Heart left ventricle (tissue), 16 donors: ENCODE data around the gene SMPD3. TPM values are rescaled to one million over a fixed set of nuclear protein-coding genes. Genes with fewer than 3 reads are reported as not detected.
"Not testable (repeated sequence)": the region's sequence is repeated elsewhere in the genome, so short reads cannot be mapped to it uniquely, and the experiment has no call there.

Experiments
- ATAC-seq, 4 donors: fragments of 200-7000 bp; cut with Tn5 transposase; one replicate each; pipeline ENCODE4 v1.9.1; 2020 to 2022; ENCODE audit warnings: moderate library complexity in 4 of 4, mild to moderate bottlenecking in 3 of 4, moderate number of reproducible peaks in 1 of 4
- DNase-seq, 5 donors: peaks; one replicate each; pipeline ENCODE4 v3.0.0-alpha.2; 2020
- H3K27ac ChIP-seq, 12 donors: fragments of 200-600 bp; sonication (generic) in 4 of 12; one replicate each; pipeline versions ENCODE4 v1.5.0 to v1.8.0; 2016 to 2022; ENCODE audit warnings: mild to moderate bottlenecking in 2 of 12
- H3K27me3 ChIP-seq, 9 donors: fragments of 200-600 bp; sonication (generic) in 2 of 9; one replicate each; pipeline versions ENCODE4 v1.5.1 to v1.8.0; 2016 to 2022; ENCODE audit warnings: mild to moderate bottlenecking in 3 of 9
- H3K36me3 ChIP-seq, 9 donors: fragments of 200-600 bp; sonication (generic) in 2 of 9; one replicate each; pipeline versions ENCODE4 v1.5.0 to v1.8.0; 2018 to 2022; ENCODE audit warnings: mild to moderate bottlenecking in 2 of 9
- H3K4me1 ChIP-seq, 12 donors: fragments of 200-600 bp; sonication (generic) in 4 of 12; one replicate each; pipeline versions ENCODE4 v1.5.0 to v1.8.0; 2016 to 2022; ENCODE audit warnings: mild to moderate bottlenecking in 3 of 12
- H3K4me3 ChIP-seq, 12 donors: fragments of 200-600 bp; sonication (generic) in 4 of 12; one replicate each; pipeline versions ENCODE4 v1.5.0 to v1.8.0; 2017 to 2022; ENCODE audit warnings: mild to moderate bottlenecking in 9 of 12, moderate library complexity in 4 of 12
- H3K9me3 ChIP-seq, 12 donors: fragments of 200-600 bp; sonication (generic) in 4 of 12; one replicate each; pipeline versions ENCODE4 v1.5.0 to v1.8.0; 2016 to 2022; ENCODE audit warnings: mild to moderate bottlenecking in 1 of 12
- CTCF ChIP-seq, 12 donors: fragments of 200-600 bp; sonication (generic) in 4 of 12; IDR thresholded peaks; one replicate each; pipeline versions ENCODE4 v1.5.0 to v1.8.0; 2018 to 2022; ENCODE audit warnings: antibody characterized with exemption in 12 of 12, mild to moderate bottlenecking in 5 of 12
- POLR2A ChIP-seq, 2 donors: fragments of 450-650 bp; IDR thresholded peaks; one replicate each; pipeline ENCODE4 v1.6.1; 2017; ENCODE audit warnings: antibody characterized with exemption in 2 of 2, mild to moderate bottlenecking in 2 of 2, moderate library complexity in 2 of 2
- WGBS, 4 donors: extraction: QIAGEN DNeasy Blood & Tissue Kit in 2 of 4; methylation state at CpG; one replicate each; pipeline versions ENCODE4 v1.1.5 to v1.1.7; 2013 to 2018; 5-methylcytosine and 5-hydroxymethylcytosine counted together
- intact Hi-C, 10 donors: fragments of 100-400 bp; cut with DNase I; formaldehyde crosslinking; loops; one replicate each; pipeline versions ENCODE4 v1.11.1 to v1.14.2; 2022
- long read RNA-seq, 3 donors: library from polyadenylated mRNA; unstranded; transcript quantifications; one replicate each; pipeline ENCODE4 v2.0.0, GENCODE V29; 2020 to 2021
- polyA plus RNA-seq, 2 donors: library from polyadenylated mRNA; stranded (reverse); fragments of 200-250 nt; gene quantifications; one replicate each; pipeline ENCODE4 v1.2.3, GENCODE V29; 2013
- total RNA-seq, 9 donors: library from RNA; depleted of rRNA in 2 of 9; stranded (reverse); fragments of >200 nt in 2 of 9; fragmentation: NEBNext Ultra II Directional in 3 of 9; extraction: Animal tissue kit (Norgen Biotek cat#: 25700) in 3 of 9; gene quantifications; one replicate each; pipeline versions ENCODE4 v1.1.0 to v1.2.4, GENCODE V29; 2016 to 2023
- donor health status: ischemic (EF 13 %, LVEDD 7.1; RV severe dilation, severe dysfunction).
- donor health status: healthy with polysubstance abuse.
- donor health status: DM: no; HTN: yes; CAD: no.
- donor health status: DM: no; HTN: no; CAD: no.
- donor health status: ischemic (EF 25% LVEDD 6.9; RV normal size, moderate dysfunction).
- donor health status: ischemic (EF 25% LVEDD 5.7; RV mildly dilated, moderate dysfunction).
- donor health status: healthy.
- donor health status: DM: yes; HTN: yes; CAD: no.
- donor health status: ischemic (EF 35%, LVEDD 5.7; RV mildly dilated, moderate dysfunction).
- donor health status: nonischemic (EF 11% LVEDD 7.7; RV severe dilation, severe dysfunction).
- donor health status: DM: yes; HTN: yes; CAD: no.
- donor health status: PGD.
- donor health status: ischemic (EF 29% LVEDD 5.4; RV normal size, mild dysfunction).
- donor health status: nonischemic (EF 23%, LVEDD 6.1; RV moderate dilation, normal function).

SMPD3 gene
- total RNA-seq (10 to 100 TPM in 1 of 9 donors, 1 to 10 TPM in 2, under 1 TPM in 3, not detected in 3; 0.10 to 14.4 (median 1.5) TPM), polyA plus RNA-seq (under 1 TPM; 0.07 to 0.15 TPM)
- long read RNA-seq, donor 1, result 0 reads
- long read RNA-seq, donor 2, result 0 reads
- long read RNA-seq, donor 3, partial matches to known transcripts, result 0 of 1 reads
- long read RNA-seq, donor 3, other reads (novel, unspliced or antisense), result 1 of 1 reads

- peak in 1 of 2 donors; percentile 61 for TF ChIP-seq POLR2A (IDR thresholded peaks at IDR 0.05)
- TF ChIP-seq CTCF (IDR thresholded peaks at IDR 0.05), result peak in 2 of 12 donors; percentile 4 to 12
- peak; percentile 99 to 100 (median 99) for ATAC-seq
- H3K36me3 ChIP-seq, result no peaks in the 10 kb centered on the region
- H3K27me3 ChIP-seq, result peaks cover 0 to 32% (median 9%) of the 10 kb centered on the region in 9 donors
- intact Hi-C loops, result no loop called here
- H3K4me3 ChIP-seq, result peak within 1 kb of the TSS; percentile 18 to 63 (median 54)
- H3K9me3 ChIP-seq, result no peaks in the 10 kb centered on the region
- no peak within 1 kb of the TSS for H3K27ac ChIP-seq
- H3K4me1 ChIP-seq, result peaks cover 0 to 23% (median 14%) of the 10 kb centered on the region in 12 donors
- 1 to 3% (median 2%) methylated on average over 17 to 59 of the region's 59 CpGs for WGBS, 4 donors
- peak; percentile 96 to 98 (median 98) for DNase-seq
These were observed at the start of gene SMPD3 for GRCh38 chr16:68448360-68448970. Gene SMPD3, minus strand, starts transcription at chr16:68448508. Its CDS starts 76,327 bp downstream, at chr16:68372181.

- 51 to 63% (median 60%) methylated on average over 7 to 8 of the region's 8 CpGs for WGBS, 4 donors
- TF ChIP-seq CTCF (IDR thresholded peaks at IDR 0.05) (no peak), POLR2A (IDR thresholded peaks at IDR 0.05) (no peak)
- ATAC-seq (no peak), DNase-seq (no peak)
- Histone ChIP-seq H3K4me3 (no peak overlapping the region), H3K36me3 (no peaks in the 10 kb centered on the region), H3K27me3 (peaks cover 0 to 6% (median 0%) of the 10 kb centered on the region in 9 donors), H3K9me3 (no peaks in the 10 kb centered on the region), H3K4me1 (no peaks in the 10 kb centered on the region), H3K27ac (no peak overlapping the region)
- intact Hi-C loops, result no loop called here
These were observed 48.4 kb upstream of the SMPD3 start for GRCh38 chr16:68496689-68497088.

- H3K4me1 ChIP-seq, H3K36me3 ChIP-seq, DNase-seq, H3K27ac ChIP-seq, H3K4me3 ChIP-seq, ATAC-seq, H3K27me3 ChIP-seq, H3K9me3 ChIP-seq, intact Hi-C loops: not testable (repeated sequence)
- 88 to 93% (median 91%) methylated on average over 5 of the region's 5 CpGs for WGBS, 4 donors
These were observed 46.0 kb upstream of the SMPD3 start for GRCh38 chr16:68494261-68494660.

- WGBS, 4 donors, result 82 to 95% (median 91%) methylated on average over 3 to 5 of the region's 5 CpGs
- Histone ChIP-seq H3K36me3 (no peaks in the 10 kb centered on the region), H3K9me3 (no peaks in the 10 kb centered on the region), H3K27me3 (peaks cover 0 to 6% (median 0%) of the 10 kb centered on the region in 9 donors), H3K27ac (no peak overlapping the region), H3K4me3 (no peak overlapping the region), H3K4me1 (no peaks in the 10 kb centered on the region)
- TF ChIP-seq CTCF (IDR thresholded peaks at IDR 0.05), result no peak
- no peak for TF ChIP-seq POLR2A (IDR thresholded peaks at IDR 0.05)
- no peak for DNase-seq
- no peak for ATAC-seq
- intact Hi-C loops, result no loop called here
These were observed 45.2 kb upstream of the SMPD3 start for GRCh38 chr16:68493412-68494070.
